Colonic mucosa (tissue), 4 donors: ENCODE measurements around the gene NDST1. TPM values are rescaled to one million over a fixed set of nuclear protein-coding genes. Genes with fewer than 3 reads are reported as not detected.

Experiments
- DNase-seq: peaks from one replicate; pipeline ENCODE4 v3.0.0-alpha.2; 2020
- H3K27ac ChIP-seq: fragments of 200-600 bp; one replicate; pipeline ENCODE4 v1.8.0; 2021
- H3K27me3 ChIP-seq: fragments of 200-600 bp; one replicate; pipeline ENCODE4 v1.8.0; 2021
- H3K36me3 ChIP-seq: fragments of 200-600 bp; one replicate; pipeline ENCODE4 v1.8.0; 2021
- H3K4me1 ChIP-seq: fragments of 200-600 bp; one replicate; pipeline ENCODE4 v1.8.0; 2021; ENCODE audit warnings: mild to moderate bottlenecking
- H3K4me3 ChIP-seq: fragments of 200-600 bp; one replicate; pipeline ENCODE4 v1.8.0; 2021
- H3K9ac ChIP-seq, 2 donors: one replicate each; pipeline ENCODE4 v1.7.0; 2013; ENCODE audit warnings: control low read depth in 2 of 2, low read depth in 2 of 2, low read length in 2 of 2
- H3K9me3 ChIP-seq: fragments of 200-600 bp; one replicate; pipeline ENCODE4 v1.8.0; 2021
- CTCF ChIP-seq: fragments of 200-600 bp; IDR thresholded peaks from one replicate; pipeline ENCODE4 v1.8.0; 2022; ENCODE audit warnings: antibody characterized with exemption, mild to moderate bottlenecking
- intact Hi-C: fragments of 100-400 bp; cut with DNase I; formaldehyde crosslinking; loops from one replicate; pipeline ENCODE4 v1.14.1; 2022
- total RNA-seq, 2 donors: library from RNA; stranded (reverse); fragmentation: NEBNext Ultra II Directional in 1 of 2; extraction: Animal tissue kit (Norgen Biotek cat#: 25700) in 1 of 2; gene quantifications; one replicate each; pipeline ENCODE4 v1.2.1, GENCODE V29; 2021
- donor health status: healthy.
- donor health status: DM: no; HTN: no; CAD: no.
- donor health status: DM: no; HTN: no; CAD: no.

Gene NDST1
- total RNA-seq, 2 donors from 2014 or later, result 37.4 to 51.3 TPM

DNA sequence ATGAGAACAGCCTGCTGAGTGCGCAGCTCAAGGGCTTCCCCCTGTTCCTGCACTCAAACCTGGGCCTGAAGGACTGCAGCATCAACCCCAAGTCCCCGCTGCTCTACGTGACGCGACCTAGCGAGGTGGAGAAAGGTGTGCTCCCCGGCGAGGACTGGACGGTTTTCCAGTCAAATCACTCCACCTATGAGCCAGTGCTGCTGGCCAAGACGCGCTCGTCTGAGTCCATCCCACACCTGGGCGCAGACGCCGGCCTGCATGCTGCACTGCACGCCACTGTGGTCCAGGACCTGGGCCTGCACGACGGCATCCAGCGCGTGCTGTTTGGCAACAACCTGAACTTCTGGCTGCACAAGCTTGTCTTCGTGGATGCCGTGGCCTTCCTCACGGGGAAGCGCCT lies 19.9 kb downstream of the NDST1 start:
- Histone ChIP-seq H3K27me3 (no peaks in the 10 kb centered on the region), H3K9ac (no peak overlapping the region), H3K4me3 (no peak overlapping the region), H3K36me3 (no peaks in the 10 kb centered on the region), H3K9me3 (no peaks in the 10 kb centered on the region), H3K27ac (no peak overlapping the region), H3K4me1 (peaks cover 9% of the 10 kb centered on the region)
- TF ChIP-seq CTCF, result no peak
- DNase-seq, result no peak
- intact Hi-C loops, result no loop called here

GRCh38 chr5:150528924-150529546 lies 21.1 kb downstream of the NDST1 start:
- no peak overlapping the region for H3K27ac ChIP-seq
- no peak for DNase-seq
- H3K4me3 ChIP-seq, result no peak overlapping the region
- H3K9me3 ChIP-seq, result no peaks in the 10 kb centered on the region
- no peak for TF ChIP-seq CTCF
- H3K4me1 ChIP-seq, result no peaks in the 10 kb centered on the region
- no peaks in the 10 kb centered on the region for H3K27me3 ChIP-seq
- no peak overlapping the region for H3K9ac ChIP-seq
- intact Hi-C loops, result no loop called here
- peaks cover 4% of the 10 kb centered on the region for H3K36me3 ChIP-seq

GRCh38 chr5:150529555-150529954 lies 21.6 kb downstream of the NDST1 start:
- intact Hi-C loops, result no loop called here
- no peaks in the 10 kb centered on the region for H3K27me3 ChIP-seq
- H3K4me1 ChIP-seq, result no peaks in the 10 kb centered on the region

DNA sequence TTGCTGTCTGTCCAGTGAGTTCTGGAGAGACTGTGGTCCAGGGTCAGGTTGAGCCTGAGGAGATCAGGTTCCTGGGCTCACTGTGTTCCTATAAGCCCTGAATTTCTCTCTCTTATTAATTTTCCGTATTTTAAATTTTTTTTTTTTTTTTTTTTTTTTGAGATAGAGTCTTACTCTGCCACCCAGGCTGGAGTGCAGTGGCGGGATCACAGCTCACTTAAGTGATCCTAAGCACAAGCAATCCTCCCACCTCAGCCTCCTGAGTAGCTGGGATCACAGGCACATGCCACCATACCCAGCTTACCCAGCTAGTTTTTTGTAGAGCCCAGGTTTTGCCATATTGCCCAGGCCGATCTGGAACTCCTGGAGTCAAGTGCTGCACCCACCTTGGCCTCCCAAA lies 22.5 kb downstream of the NDST1 start:
- no peak overlapping the region for H3K4me3 ChIP-seq
- H3K27me3 ChIP-seq, result no peaks in the 10 kb centered on the region
- H3K36me3 ChIP-seq, result peaks cover 5% of the 10 kb centered on the region
- no peak overlapping the region for H3K9ac ChIP-seq
- TF ChIP-seq CTCF, result no peak
- no peaks in the 10 kb centered on the region for H3K9me3 ChIP-seq
- H3K4me1 ChIP-seq, result no peaks in the 10 kb centered on the region
- DNase-seq, result no peak
- intact Hi-C loops, result no loop called here
- H3K27ac ChIP-seq, result no peak overlapping the region

More at GRCh38 chr5:150529555-150529954, 21.6 kb downstream of the NDST1 start:
- H3K9me3 ChIP-seq, result no peaks in the 10 kb centered on the region
- no peak overlapping the region for H3K9ac ChIP-seq
- no peak for TF ChIP-seq CTCF
- peaks cover 4% of the 10 kb centered on the region for H3K36me3 ChIP-seq
- no peak for DNase-seq
- H3K27ac ChIP-seq, result no peak overlapping the region
- H3K4me3 ChIP-seq, result no peak overlapping the region

- Histone ChIP-seq H3K36me3 (peaks cover 10% of the 10 kb centered on the region), H3K4me1 (no peaks in the 10 kb centered on the region), H3K9me3 (no peaks in the 10 kb centered on the region), H3K9ac (no peak overlapping the region), H3K4me3 (no peak overlapping the region), H3K27ac (no peak overlapping the region), H3K27me3 (no peaks in the 10 kb centered on the region)
- no peak for DNase-seq
- intact Hi-C loops, result no loop called here
- TF ChIP-seq CTCF, result no peak
Measured at GRCh38 chr5:150530951-150531588, 23.1 kb downstream of the NDST1 start.
